DMS53 (cell line): ENCODE measurements around the gene MRGPRE.

Source experiments
- DNase-seq: peaks from one replicate; lab custom pipeline; 2025; lab: John Stamatoyannopoulos, UW

Gene MRGPRE

DNA sequence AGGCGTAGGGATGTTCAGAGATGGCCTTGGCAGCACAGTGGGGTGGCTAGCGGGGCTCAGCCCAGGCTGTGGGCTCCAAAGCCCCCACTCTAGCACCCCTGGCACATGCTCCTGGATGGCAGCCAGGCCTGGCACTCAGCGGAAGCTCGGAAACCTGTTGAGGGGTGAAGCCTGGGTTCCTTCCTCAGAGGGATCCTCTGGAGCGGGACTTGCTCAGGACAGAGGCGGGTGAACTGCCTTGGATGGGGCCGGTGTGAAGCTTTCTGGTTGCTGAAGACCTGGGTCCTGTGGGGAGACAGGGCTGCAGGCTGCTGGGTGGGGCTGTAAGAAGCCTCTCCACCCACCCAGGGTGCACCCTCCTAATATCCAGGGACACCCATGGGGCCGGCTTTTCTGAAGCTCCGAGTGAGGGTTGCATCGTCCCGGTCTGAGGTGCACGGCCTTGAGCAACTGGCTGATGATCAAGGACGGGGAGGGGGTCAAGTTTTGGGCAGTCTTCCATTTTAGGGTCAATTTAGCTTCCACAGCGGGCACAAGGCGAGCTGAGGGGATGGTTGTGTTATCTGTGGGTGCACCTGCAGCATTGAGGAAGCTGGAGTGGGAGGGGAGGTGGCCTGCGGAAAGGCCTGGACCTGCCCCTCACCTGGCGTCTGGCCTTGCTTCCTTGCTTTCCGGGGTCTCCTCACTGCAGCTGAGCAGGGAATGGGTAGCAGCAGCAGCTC lies 5.2 kb downstream of the MRGPRE start:
- DNase-seq, result no peak

DNA sequence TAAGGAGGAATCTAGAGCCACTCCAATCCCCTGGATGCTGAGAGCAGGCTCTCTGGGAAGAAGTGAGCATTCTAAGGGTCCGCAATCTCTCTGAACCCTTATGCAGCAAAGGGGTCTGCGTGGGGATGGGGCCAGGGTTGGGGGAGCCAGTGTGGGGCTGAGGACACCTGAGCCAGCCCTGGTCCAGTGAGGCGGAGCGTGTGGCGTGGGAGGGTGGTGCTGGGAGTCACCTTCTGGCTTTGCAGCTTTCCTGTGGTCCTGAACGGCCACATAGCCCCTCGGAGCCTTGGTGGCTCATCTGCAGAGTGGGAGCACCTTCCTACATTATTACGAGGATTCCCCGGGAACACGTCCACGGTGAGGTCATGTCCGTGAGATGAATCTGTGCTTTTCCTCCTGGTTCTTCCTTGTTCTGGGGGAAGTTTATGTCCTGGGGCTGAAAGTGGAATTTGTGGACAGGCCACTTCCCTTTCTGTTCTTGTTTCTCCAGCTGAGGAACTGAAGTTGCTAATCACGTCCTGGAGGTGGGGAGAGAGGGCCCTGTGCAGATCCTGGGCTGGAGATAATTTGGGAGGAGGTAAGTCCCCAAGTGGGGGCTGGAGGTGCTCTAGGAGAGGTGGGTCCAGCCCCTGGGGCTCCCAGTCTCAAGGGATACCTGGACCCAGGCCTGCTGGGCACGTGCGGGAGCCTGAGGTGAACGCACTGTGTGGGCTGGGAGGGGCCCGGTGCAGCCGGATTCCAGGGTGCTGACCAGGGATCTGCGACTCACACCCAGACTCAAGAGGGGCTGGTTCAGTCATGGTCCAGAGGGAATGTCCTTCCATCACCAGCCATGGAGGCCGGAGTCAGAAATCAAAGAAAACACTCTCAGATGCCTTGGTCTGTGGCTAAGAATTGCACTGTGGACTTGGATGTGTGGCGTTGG lies 6.1 kb downstream of the MRGPRE start:
- no peak for DNase-seq

DNA sequence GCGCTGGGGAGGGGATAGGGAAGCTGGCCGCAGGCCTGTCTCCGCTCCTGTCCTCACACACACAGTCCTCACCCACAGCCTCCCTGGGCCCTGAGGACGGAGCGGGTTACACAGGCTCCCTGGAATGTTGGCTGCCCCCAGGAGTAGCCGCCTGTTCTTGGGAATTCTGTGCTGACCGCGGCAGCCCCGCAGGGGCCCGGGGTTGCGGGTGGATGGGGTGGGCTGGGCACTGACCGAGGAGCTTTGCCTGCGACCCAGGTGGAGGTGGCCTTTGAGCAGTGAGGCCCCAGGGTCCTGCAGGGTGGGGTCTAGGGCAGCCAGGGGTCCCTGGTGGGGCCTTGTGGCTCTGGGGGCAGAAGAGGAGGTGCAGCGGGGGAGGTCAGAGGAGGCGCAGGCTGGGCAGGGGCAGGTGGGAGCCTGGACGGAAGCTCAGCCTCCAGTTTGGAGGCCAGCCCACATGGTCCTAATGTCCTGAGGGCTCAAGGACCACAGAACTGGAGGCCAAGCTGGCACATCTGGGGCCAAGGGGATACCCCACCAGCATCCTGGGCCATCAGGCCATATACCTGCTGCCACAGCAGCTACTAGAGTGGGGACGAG lies 7.0 kb downstream of the MRGPRE start:
- no peak for DNase-seq

GRCh38 chr11:3224401-3225057 lies 7.7 kb downstream of the MRGPRE start:
- no peak for DNase-seq

DNA sequence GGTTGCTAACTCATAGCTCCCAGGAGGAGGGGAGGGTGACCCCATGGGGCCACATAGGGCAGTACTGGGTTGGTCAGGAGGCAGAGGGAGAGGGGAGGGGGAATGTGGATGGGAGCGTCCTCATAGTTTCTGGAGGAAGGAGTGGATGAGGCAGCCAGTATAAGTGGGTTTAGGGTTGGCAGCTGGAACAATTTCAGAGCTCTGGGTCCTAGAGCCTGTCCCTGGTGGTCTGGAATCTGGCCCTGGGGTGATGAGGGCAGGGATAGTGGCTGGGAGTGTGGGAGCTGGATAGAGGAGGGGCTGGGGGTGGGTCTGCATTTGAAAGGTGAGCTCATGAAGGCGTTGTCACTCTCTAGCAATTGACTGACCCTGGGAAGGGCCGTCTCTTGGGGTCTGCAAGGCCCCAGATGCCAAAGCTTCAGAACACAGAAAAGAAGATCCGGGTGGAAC lies 8.3 kb downstream of the MRGPRE start:
- DNase-seq, result no peak

GRCh38 chr11:3222941-3223915 lies 9.0 kb downstream of the MRGPRE start:
- DNase-seq, result peak; percentile 36

- DNase-seq, result no peak
Observed at GRCh38 chr11:3222003-3222855, 10.0 kb downstream of the MRGPRE start.

DNA sequence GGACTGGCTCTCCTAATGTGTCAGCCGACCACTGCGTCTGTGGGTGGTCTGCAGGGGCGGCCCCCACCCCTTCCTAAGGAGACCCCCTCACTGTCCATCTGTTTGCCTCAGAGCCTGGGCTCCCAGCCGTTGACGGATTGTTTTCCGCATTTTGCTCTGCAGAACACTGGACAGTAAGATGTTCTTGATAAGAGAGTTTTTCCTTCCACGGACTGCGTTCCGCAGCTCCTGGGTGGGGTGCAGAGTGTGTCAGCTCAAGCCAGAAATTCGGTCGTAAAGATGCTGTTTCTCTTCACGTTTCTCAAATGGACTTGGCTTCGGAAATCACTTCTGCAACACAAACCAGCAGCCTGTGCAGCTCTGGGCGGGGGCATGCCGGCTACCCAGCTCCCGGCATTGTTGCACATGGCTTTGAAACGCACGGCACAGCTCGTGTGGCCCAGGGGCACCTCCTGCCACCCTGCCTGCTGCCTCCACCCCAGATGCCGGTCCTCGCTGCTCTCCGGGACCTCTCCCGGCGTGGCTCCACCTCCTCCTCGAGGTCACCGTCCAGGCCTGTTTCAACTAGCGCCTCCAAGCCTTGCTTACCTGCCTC lies 10.7 kb downstream of the MRGPRE start:
- no peak for DNase-seq

- DNase-seq, result no peak
Observed at GRCh38 chr11:3220521-3221407, 11.5 kb downstream of the MRGPRE start.

- no peak for DNase-seq
Observed at GRCh38 chr11:3220101-3220500, 12.1 kb downstream of the MRGPRE start.

- no peak for DNase-seq
Observed at GRCh38 chr11:3219281-3219892, 12.8 kb downstream of the MRGPRE start.

GRCh38 chr11:3218483-3219280 lies 13.5 kb downstream of the MRGPRE start, which contains the start of gene MRGPRG:
MRGPRG (minus strand) TSS chr11:3218813; CDS start chr11:3218813, 0 bp downstream.
- DNase-seq, result peak; percentile 56

DNA sequence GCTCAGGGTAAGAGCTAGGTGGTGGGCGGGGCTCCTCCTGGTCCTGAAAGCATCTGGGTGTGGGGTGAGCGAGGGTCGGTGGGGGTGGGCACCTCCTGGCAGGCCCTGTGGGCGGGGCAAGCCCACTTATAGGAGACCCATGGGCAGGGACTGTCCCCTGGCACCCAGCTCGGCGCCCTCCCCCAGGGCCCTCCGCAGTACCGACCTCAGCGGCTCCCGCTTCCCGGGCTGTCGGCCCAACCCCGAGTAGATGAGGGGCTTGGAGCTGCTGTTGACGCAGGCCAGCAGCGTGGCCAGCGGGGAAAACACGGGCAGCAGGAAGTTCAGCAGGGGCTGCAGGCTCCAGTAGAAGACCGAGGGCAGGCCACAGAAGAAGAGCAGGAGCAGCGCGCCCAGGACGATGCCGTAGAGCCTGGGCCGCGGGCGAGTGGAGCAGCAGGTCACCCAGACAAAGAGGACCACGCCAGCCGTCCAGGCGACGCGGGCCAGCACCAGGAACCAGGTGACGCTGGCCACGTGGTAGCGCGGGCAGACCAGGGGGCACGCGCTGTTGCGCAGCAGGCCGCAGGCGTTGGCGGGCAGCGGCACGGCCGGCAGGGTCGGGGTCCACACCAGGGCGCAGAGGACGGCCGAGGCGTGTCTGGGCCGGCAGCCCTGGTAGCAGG lies 14.3 kb downstream of the MRGPRE start:
- DNase-seq, result peak; percentile 56

DNA sequence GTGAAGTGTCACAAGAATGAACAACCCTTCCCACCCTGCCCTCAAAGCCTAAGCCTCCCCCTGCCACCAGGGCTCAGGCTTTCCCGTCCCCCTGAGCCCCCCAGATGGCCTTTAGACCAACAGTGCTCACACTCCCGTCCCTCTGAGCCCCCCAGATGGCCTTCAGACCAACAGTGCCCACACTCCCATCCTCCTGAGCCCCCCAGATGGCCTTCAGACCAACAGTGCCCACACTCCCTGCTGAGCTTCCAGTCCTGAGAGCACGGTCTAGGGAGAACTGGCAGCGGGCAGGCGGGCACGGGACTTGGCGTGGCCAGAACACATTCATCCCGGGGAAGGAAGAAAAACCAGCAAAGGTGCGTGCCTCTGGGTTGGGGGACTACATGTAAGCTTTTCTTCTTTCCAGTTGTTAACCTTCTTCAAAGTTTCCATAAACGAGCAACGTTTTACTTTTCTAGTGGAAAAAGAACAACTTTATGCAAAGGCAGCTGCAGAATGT lies 16.1 kb downstream of the MRGPRE start:
- DNase-seq, result no peak

- DNase-seq, result no peak
Observed at GRCh38 chr11:3215346-3216026, 16.7 kb downstream of the MRGPRE start.

- DNase-seq, result no peak
Observed at GRCh38 chr11:3214420-3214699, 17.9 kb downstream of the MRGPRE start.
